Measurements from ENCODE around the gene ST3GAL2. TPM values are rescaled to one million over a fixed set of nuclear protein-coding genes. Genes with fewer than 3 reads are reported as not detected.

The ST3GAL2 gene
- total and polyA plus RNA-seq, 2 of the 4 experiments (the other 2 are of a cell fraction), result 17.4 to 17.7 TPM

DNA sequence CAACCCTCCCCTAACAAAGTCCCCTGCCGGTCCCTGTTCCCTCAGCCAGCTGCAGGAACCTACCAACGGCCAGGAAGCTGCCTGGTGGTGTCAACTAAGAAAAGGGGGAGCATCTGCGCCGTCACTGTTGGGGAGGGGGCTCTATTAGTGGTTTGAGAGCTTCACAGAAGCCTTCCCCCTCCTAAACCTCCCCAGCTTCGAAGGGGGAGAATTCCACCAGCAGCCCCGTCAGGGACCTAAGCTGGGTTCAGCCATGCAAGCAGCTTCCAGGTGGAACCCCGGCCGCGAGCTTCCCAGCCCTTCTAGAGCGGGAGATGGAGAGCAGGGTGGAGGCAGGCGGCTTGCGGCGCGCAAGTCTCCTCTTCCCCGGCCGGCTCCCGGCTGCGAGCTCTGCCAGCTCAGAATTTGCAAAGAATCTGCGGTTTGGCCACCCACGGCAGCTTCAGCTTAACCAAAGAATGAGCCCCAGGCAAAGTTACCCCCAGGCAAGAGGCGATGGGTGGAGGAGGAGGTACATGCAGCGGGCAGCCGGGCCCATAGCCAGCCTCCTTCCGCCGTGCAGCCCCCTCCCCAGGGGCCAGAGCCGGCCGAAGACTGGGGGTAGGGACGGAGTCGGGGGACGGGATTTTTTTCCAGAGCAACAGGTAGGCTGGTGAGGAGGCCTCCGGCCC lies 58.5 kb downstream of the ST3GAL2 start (continued):
- TF ChIP-seq RFX5 (IDR thresholded peaks at IDR 0.05; ENCODE audit: low read depth, low read length) (no peak), FOS (IDR thresholded peaks at IDR 0.05; ENCODE audit: low read depth, low read length) (no peak), MAFK (IDR thresholded peaks at IDR 0.05; ENCODE audit: low read depth, low read length) (no peak), CEBPB (IDR thresholded peaks at IDR 0.05; ENCODE audit: low read depth, low read length) (peak; percentile 19; the same call in 1 of the 2 replicates), POLR2A (IDR thresholded peaks at IDR 0.05; ENCODE audit: low read depth, low read length) (no peak; the same call in 1 of the 2 replicates), MAZ (IDR thresholded peaks at IDR 0.05; ENCODE audit: borderline replicate concordance, low read depth, low read length) (0 out of 2 replicates have a peak, but pooled peaks have one; percentile 10), MXI1 (IDR thresholded peaks at IDR 0.05; ENCODE audit: borderline replicate concordance, low read depth, low read length) (no peak)

All from IMR-90 (cell line).